Measurements from ENCODE around the gene PTH1R. TPM values are rescaled to one million over a fixed set of nuclear protein-coding genes. Genes with fewer than 3 reads are reported as not detected.

PTH1R gene
- polyA plus RNA-seq, 2 donors = 2.0 to 3.3 TPM

DNA sequence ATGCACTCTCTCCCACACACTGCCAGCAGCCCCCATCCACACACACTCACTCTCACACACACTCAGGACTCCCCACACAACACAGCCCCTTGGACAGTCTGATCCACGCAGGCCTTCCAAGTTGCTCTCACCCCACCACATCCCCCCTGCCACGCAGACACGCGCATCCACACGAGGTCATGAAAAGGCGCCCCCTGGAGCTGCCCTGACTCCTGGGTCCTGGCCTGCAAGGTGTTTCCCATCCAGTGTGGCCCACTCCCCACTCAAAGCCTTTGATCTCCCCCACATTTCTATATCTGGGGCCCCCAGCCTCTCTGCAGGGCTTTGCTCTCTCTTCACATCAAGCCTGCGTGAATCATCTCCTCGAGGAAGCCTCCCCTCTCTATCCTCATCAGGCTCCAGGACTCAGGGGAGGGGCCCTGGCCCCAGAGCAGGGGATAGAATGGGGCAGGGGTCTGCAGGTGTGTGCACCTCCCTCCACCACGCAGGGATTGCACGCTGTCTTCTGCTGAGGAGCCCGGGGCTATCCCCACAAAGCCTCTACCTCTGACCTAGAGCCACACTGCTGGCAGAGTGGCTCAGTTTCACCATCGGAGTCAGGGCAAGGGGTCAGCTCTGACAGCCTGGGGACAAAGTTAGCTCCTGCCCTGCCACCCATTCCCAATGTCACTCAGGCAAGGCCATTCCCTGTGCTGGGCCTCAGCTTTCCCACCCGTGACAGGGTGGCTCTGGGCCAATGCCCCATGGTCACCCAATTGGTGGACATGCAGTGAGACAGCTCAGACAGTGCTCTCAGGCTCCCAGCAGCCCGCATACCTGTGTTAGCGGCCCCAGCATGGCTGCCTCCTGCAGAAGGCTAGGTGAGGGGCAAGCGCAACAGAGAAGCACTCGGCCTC, 20.7 kb upstream of the PTH1R start:
- no peak overlapping the region for H3K27ac ChIP-seq (ENCODE audit: low read depth in 2 of 2, low read length in 1 of 2)

DNA sequence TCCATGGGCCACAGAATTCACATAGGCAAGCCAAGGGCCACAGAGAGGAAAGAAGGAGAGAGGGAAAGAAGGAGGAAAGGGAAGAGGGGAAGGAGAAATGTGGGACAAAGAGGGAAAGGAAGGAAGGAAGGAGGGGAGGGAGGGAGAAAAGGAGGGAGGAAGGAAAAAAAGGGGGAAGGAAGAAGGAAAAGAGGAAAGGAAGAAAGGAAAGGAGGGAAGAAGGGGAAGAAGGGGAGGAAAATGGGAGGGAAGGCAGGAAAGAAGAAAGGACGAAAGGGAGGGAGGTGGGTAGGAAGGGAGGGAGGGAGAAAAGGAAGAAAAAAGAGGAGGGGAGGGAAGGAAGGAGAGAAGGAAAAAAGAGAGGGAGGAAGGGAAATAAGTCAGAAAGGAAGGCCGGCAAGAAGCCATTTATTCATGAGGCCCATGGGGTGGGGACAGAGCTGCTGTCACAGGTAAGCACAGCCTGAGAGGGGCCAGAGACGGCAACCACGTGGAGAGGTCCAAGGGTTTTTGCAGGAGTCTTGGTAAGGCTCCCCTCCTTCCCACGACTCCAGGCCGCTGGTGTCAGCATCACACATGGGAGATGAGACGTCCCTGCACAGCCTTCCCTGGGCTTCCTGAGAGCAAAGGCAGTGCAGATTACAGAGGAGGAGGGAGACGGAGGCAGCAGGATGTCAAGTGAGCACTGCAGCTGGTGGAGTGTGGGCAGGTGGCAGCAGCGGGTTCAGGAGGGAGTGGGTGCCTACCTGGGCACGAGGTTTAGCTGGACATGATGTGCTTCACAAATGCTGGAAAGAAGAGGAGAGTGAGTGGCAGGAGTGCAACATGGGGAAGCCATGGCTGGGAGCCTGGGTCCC, 19.8 kb upstream of the PTH1R start:
- no peak overlapping the region for H3K27ac ChIP-seq (ENCODE audit: low read depth in 2 of 2, low read length in 1 of 2)
- H3K9me3 ChIP-seq (ENCODE audit: control insufficient read depth in 2 of 2, insufficient read depth in 1 of 2, low read depth in 1 of 2, low read length in 1 of 2) = no peaks in the 10 kb centered on the region
- no peaks in the 10 kb centered on the region for H3K27me3 ChIP-seq (ENCODE audit: control insufficient read depth in 1 of 2, insufficient read depth in 2 of 2, low read length in 2 of 2)
- 73 to 80% methylated on average over 10 of the region's 10 CpGs for WGBS, 2 donors
- no peaks in the 10 kb centered on the region for H3K4me1 ChIP-seq (ENCODE audit: control insufficient read depth in 2 of 2, insufficient read depth in 2 of 2, low read length in 1 of 2)
- no peak overlapping the region for H3K4me3 ChIP-seq (ENCODE audit: low read depth in 1 of 2, low read length in 2 of 2)
- no peaks in the 10 kb centered on the region for H3K36me3 ChIP-seq (ENCODE audit: control insufficient read depth in 2 of 2, insufficient read depth in 2 of 2, low read length in 1 of 2)

More for the DNA sequence above, 20.7 kb upstream of the PTH1R start:
- Histone ChIP-seq H3K4me1 (ENCODE audit: control insufficient read depth in 2 of 2, insufficient read depth in 2 of 2, low read length in 1 of 2) (no peaks in the 10 kb centered on the region), H3K27me3 (ENCODE audit: control insufficient read depth in 1 of 2, insufficient read depth in 2 of 2, low read length in 2 of 2) (no peaks in the 10 kb centered on the region), H3K4me3 (ENCODE audit: low read depth in 1 of 2, low read length in 2 of 2) (no peak overlapping the region), H3K9me3 (ENCODE audit: control insufficient read depth in 2 of 2, insufficient read depth in 1 of 2, low read depth in 1 of 2, low read length in 1 of 2) (no peaks in the 10 kb centered on the region), H3K36me3 (ENCODE audit: control insufficient read depth in 2 of 2, insufficient read depth in 2 of 2, low read length in 1 of 2) (no peaks in the 10 kb centered on the region)
- WGBS, 2 donors = 87 to 88% methylated on average over 17 of the region's 17 CpGs

DNA sequence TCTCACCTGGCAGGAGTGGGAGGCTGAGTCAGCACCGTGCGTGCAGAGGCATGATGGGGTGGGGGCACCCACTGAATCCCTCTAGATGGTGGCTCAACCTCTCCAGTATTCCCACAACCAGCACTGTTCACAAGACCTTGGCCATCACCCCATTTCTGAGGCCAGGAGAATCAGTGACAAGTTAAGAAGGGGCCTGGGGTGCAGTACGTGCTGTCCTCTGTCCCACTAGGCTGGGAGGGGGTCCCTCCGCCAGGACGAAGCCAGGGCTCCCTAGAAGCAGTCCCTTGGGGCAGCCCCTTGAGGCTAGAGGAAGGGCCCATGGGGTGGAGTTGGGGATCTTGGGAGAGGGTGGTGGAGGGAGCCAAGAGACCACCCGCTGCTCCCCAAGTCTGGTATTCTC, 19.1 kb upstream of the PTH1R start:
- Histone ChIP-seq H3K27me3 (ENCODE audit: control insufficient read depth in 1 of 2, insufficient read depth in 2 of 2, low read length in 2 of 2) (no peaks in the 10 kb centered on the region), H3K4me3 (ENCODE audit: low read depth in 1 of 2, low read length in 2 of 2) (no peak overlapping the region), H3K9me3 (ENCODE audit: control insufficient read depth in 2 of 2, insufficient read depth in 1 of 2, low read depth in 1 of 2, low read length in 1 of 2) (no peaks in the 10 kb centered on the region), H3K27ac (ENCODE audit: low read depth in 2 of 2, low read length in 1 of 2) (no peak overlapping the region), H3K4me1 (ENCODE audit: control insufficient read depth in 2 of 2, insufficient read depth in 2 of 2, low read length in 1 of 2) (no peaks in the 10 kb centered on the region), H3K36me3 (ENCODE audit: control insufficient read depth in 2 of 2, insufficient read depth in 2 of 2, low read length in 1 of 2) (no peaks in the 10 kb centered on the region)
- 74 to 76% methylated on average over 6 of the region's 6 CpGs for WGBS, 2 donors

DNA sequence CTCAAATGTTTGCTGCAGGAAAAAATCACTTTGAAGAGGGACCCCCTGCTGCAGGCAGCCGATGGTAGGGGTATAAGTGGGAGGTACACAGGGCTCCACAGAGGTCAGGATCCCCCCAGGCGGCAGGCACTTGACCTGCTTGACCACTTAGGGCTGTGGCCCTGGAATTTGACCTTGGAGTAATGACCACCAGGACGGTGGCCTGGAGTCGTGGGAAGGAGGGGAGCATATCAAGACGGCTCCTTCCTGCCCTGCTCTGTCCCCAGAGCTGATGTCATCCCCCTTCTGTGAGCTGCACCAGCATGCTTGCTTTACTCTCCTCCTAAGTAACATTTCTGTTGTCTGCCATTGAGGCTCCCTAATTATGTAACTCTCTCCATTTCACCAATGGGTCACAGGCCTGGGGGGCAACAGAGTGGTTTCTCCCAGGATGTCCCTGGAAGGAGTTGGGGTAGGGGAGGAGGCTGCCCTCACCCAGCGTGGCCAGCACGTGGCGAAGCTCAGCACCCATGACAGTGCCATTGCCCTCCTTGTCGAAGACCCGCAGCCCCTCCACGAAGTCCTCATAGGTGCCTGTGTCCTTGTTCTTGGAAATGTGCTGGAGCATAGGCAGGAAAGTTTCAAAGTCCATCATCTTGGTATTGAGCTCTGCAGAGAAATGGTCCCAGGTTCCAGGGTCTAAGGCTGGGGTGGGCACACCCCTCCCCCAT, 18.4 kb upstream of the PTH1R start:
- Histone ChIP-seq H3K27me3 (ENCODE audit: control insufficient read depth in 1 of 2, insufficient read depth in 2 of 2, low read length in 2 of 2) (no peaks in the 10 kb centered on the region), H3K27ac (ENCODE audit: low read depth in 2 of 2, low read length in 1 of 2) (no peak overlapping the region), H3K36me3 (ENCODE audit: control insufficient read depth in 2 of 2, insufficient read depth in 2 of 2, low read length in 1 of 2) (no peaks in the 10 kb centered on the region), H3K9me3 (ENCODE audit: control insufficient read depth in 2 of 2, insufficient read depth in 1 of 2, low read depth in 1 of 2, low read length in 1 of 2) (no peaks in the 10 kb centered on the region), H3K4me1 (ENCODE audit: control insufficient read depth in 2 of 2, insufficient read depth in 2 of 2, low read length in 1 of 2) (no peaks in the 10 kb centered on the region), H3K4me3 (ENCODE audit: low read depth in 1 of 2, low read length in 2 of 2) (no peak overlapping the region)
- 82 to 86% methylated on average over 11 of the region's 11 CpGs for WGBS, 2 donors

DNA sequence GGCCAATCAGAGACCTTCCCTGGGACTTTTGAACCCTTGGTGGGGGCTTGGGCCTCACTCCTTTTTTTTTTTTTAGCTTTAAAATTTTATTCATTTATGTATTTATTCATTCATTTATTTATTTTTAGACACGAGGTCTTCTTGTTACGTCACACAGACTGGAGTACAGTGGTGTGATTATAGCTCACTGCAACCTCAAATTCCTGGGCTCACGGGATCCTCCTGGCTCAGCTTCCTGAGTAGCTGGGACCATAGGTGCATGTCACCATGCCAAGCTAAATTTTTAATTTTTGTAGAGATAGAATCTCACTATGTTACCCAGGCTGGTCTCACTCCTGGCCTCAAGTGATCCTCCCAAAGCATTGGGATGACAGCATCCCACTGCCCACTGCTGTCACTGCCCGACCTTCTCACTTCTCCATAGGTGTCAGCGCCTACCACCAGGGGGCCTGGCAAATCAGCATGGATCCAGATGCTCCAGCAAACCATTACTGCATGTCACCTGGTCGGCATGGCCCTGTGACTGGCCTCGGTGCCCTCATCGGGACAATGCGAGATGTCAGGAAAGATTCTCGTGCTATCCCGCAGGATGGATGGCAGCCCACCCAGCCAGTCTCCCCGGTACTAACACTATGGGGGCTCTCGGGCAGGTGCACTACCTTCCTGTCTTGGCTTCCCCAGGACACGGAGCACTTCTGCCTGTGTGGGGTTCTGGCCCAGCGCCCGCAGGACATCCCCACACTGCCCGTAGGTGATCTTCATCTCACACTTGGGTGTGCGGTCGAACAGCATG, 17.3 kb upstream of the PTH1R start:
- H3K9me3 ChIP-seq (ENCODE audit: control insufficient read depth in 2 of 2, insufficient read depth in 1 of 2, low read depth in 1 of 2, low read length in 1 of 2) = no peaks in the 10 kb centered on the region
- H3K27ac ChIP-seq (ENCODE audit: low read depth in 2 of 2, low read length in 1 of 2) = no peak overlapping the region
- H3K4me1 ChIP-seq (ENCODE audit: control insufficient read depth in 2 of 2, insufficient read depth in 2 of 2, low read length in 1 of 2) = no peaks in the 10 kb centered on the region
- H3K27me3 ChIP-seq (ENCODE audit: control insufficient read depth in 1 of 2, insufficient read depth in 2 of 2, low read length in 2 of 2) = no peaks in the 10 kb centered on the region
- no peak overlapping the region for H3K4me3 ChIP-seq (ENCODE audit: low read depth in 1 of 2, low read length in 2 of 2)
- H3K36me3 ChIP-seq (ENCODE audit: control insufficient read depth in 2 of 2, insufficient read depth in 2 of 2, low read length in 1 of 2) = no peaks in the 10 kb centered on the region
- WGBS, 2 donors = 87 to 88% methylated on average over 19 of the region's 19 CpGs

DNA sequence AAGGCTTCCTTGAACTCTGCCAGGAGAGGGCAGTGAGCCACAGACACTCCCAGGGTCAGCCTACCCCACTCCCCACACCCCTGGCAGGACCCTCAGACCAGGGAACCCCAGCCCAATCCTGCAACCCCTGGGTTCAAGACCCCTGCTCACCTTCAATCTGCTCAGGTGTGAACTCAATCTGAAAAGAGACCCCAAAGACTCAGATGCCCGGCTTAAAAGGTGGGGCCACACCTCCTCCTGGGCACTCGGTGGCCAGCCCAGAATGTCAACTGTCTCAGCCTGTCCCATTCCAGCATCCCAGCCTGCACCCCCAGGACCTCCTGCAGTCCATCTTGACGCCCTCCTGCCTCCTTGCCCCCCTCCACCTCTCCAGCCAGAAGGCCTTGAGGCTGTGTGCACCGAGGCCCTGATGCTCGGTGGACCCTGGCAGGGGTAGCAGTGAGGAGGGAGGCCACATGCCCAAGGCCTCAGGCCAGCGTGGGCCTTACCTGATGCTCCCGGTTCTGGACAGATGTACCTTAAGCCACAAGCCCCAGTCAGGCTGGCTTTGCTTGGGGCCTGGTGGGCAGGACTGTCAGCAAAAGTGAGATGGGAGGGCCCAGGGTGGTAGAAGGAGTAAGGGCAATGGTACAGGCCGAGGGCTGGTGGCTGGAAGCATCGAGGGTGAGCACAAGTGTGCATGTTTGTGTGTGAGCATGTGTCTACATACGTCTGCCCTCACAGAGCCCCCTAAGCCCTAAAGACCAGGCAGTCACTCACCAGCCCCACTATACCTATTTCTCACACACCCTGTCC, 16.5 kb upstream of the PTH1R start:
- no peaks in the 10 kb centered on the region for H3K36me3 ChIP-seq (ENCODE audit: control insufficient read depth in 2 of 2, insufficient read depth in 2 of 2, low read length in 1 of 2)
- WGBS, 2 donors = 85 to 88% methylated on average over 10 of the region's 10 CpGs
- H3K27ac ChIP-seq (ENCODE audit: low read depth in 2 of 2, low read length in 1 of 2) = no peak overlapping the region
- no peaks in the 10 kb centered on the region for H3K9me3 ChIP-seq (ENCODE audit: control insufficient read depth in 2 of 2, insufficient read depth in 1 of 2, low read depth in 1 of 2, low read length in 1 of 2)
- H3K27me3 ChIP-seq (ENCODE audit: control insufficient read depth in 1 of 2, insufficient read depth in 2 of 2, low read length in 2 of 2) = no peaks in the 10 kb centered on the region
- peaks cover 0 to 2% of the 10 kb centered on the region in 2 donors for H3K4me1 ChIP-seq (ENCODE audit: control insufficient read depth in 2 of 2, insufficient read depth in 2 of 2, low read length in 1 of 2)
- no peak overlapping the region for H3K4me3 ChIP-seq (ENCODE audit: low read depth in 1 of 2, low read length in 2 of 2)

DNA sequence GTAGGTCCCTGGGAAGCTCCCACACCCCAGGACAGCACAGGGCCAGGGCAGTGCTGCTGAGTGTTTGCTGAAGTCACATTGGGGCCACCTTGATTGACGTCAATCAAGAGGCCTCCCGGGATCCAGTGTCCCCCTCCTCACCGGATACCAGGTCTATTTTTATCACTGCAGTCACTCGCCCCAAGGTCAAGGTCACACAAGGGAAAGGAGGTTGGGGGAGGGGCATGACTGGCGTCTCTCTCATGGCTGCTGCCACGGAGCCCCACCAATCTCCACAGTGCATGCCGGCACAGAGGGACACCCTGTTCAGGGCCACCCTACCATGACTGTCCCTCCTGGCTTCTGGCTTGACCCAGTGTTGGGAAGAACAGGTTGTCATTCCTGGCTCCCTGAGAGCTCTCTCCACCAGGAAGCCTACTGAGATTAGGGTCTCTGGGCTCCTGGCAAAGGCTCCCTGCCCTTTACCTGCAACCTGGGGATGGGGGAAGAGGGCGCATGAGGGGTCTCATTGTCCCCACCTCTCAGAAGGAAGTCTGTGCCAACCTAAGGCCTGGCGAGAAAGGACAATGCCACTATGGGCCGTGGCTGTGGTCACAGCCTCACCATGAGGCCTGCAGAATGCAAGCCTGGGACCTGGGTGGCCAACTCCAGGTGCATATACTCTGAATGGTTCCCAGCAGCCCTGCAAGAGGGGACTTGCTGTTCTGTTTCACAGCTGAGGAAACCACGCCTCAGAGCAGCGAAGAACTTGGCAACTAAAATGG, 15.7 kb upstream of the PTH1R start:
- H3K27ac ChIP-seq (ENCODE audit: low read depth in 2 of 2, low read length in 1 of 2) = no peak overlapping the region
- H3K27me3 ChIP-seq (ENCODE audit: control insufficient read depth in 1 of 2, insufficient read depth in 2 of 2, low read length in 2 of 2) = no peaks in the 10 kb centered on the region
- peaks cover 0 to 2% of the 10 kb centered on the region in 2 donors for H3K4me1 ChIP-seq (ENCODE audit: control insufficient read depth in 2 of 2, insufficient read depth in 2 of 2, low read length in 1 of 2)
- 74 to 78% methylated on average over 12 of the region's 12 CpGs for WGBS, 2 donors
- H3K36me3 ChIP-seq (ENCODE audit: control insufficient read depth in 2 of 2, insufficient read depth in 2 of 2, low read length in 1 of 2) = no peaks in the 10 kb centered on the region
- H3K4me3 ChIP-seq (ENCODE audit: low read depth in 1 of 2, low read length in 2 of 2) = no peak overlapping the region
- H3K9me3 ChIP-seq (ENCODE audit: control insufficient read depth in 2 of 2, insufficient read depth in 1 of 2, low read depth in 1 of 2, low read length in 1 of 2) = no peaks in the 10 kb centered on the region

DNA sequence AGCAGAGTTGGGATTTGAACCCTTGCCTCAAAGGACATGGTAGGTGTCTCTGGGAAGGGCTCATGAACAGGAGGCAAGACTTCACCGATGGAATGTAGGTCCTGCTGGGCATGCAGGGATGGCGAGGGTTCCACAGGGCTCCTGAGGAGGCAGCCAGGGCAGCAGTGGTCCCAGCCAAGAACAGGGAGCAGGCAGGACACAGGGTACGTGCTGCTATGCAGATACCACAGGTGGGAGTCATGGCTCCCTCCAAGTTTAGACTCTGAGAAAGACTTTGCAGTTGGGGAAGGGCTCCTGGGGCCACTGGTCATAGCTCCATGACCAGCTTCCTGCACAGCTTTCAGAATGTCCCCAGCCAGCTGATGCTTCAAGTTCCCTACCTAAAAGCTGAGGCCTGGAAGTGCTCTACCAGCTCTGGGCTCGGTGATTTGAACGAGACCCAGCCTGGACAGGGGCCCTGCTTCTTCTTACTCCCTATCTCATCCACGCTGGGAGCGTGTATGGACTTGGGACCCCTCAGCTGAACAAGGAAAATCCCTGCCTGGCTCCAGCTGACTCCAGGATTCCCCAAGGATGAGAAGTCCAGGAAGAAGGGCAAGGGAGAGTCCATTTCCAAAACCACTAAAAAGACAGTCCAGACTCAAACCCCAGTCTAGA, 15.0 kb upstream of the PTH1R start:
- Histone ChIP-seq H3K4me3 (ENCODE audit: low read depth in 1 of 2, low read length in 2 of 2) (no peak overlapping the region), H3K4me1 (ENCODE audit: control insufficient read depth in 2 of 2, insufficient read depth in 2 of 2, low read length in 1 of 2) (peaks cover 4 to 6% of the 10 kb centered on the region in 2 donors), H3K27me3 (ENCODE audit: control insufficient read depth in 1 of 2, insufficient read depth in 2 of 2, low read length in 2 of 2) (no peaks in the 10 kb centered on the region), H3K27ac (ENCODE audit: low read depth in 2 of 2, low read length in 1 of 2) (no peak overlapping the region), H3K36me3 (ENCODE audit: control insufficient read depth in 2 of 2, insufficient read depth in 2 of 2, low read length in 1 of 2) (no peaks in the 10 kb centered on the region), H3K9me3 (ENCODE audit: control insufficient read depth in 2 of 2, insufficient read depth in 1 of 2, low read depth in 1 of 2, low read length in 1 of 2) (no peaks in the 10 kb centered on the region)
- 76 to 89% methylated on average over 7 of the region's 7 CpGs for WGBS, 2 donors

Measured in esophagus (tissue), 2 donors.